CD4-positive, alpha-beta T cell treated with Interleukin-12 subunit alpha and Interleukin-12 subunit beta, for 1 hour (primary cell): ENCODE results near the gene CATSPER3.

Experiments used
- DNase-seq: peaks from one replicate; pipeline ENCODE4 v3.0.0-alpha.2; 2020

CATSPER3 gene

DNA sequence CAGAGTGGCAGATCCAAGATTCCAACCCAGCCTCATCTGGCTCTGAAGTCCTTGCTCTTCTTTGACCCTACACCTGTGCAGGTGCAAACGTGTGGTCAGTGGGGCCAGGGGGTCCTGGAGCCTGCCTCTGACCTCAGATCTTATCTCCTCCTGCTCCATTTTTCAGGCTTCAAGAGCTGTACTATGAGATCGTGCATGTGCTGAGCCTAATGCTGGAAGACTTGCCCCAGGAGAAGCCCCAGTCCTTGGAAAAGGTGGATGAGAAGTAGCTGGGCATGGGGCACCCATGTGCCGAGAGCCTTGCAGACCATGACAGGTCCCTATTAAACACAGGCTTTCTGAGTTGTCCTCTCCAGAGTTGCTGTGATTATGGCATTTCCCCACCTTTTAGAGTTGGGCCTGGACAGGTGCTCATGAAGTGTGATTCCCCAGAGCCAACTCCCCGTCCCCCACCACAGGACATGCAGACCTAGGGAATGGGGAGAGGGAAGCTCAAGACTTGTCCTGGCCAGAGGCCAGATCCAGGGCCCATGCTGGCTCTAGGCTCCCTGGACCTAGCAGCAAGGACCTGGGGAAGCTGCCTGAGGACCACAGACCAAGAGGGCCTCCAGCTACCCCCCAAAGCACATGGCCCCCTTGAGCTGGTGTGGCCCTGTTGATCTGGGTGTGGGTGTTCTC lies 43.8 kb downstream of the CATSPER3 start:
- DNase-seq, result no peak

DNA sequence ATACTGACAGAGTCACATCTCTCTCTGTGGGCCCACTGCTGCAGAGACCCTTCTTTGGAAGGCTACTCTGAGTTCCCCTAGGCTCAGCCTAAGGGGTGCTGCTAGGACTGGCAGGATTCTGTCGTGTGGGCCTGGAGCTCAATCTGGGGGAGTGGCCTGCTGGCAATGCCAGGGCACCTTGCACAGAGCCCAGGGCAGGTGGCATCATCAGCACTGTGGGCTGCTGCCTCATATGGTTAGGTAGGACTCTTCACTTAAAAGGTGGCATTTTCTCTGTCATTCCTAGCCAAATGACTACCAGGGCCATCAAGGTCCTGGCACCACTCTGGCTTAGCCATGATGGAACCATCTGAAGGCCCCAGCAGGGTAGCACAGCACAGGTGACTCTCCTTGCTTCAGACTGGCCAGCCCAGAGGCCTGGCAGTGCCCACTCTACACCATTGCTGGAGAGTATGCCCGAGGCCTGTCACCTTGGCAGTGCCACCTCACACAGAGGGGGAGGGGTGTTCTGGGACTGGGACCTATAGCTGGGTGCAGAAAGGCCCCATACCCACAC lies 44.4 kb downstream of the CATSPER3 start:
- no peak for DNase-seq

DNA sequence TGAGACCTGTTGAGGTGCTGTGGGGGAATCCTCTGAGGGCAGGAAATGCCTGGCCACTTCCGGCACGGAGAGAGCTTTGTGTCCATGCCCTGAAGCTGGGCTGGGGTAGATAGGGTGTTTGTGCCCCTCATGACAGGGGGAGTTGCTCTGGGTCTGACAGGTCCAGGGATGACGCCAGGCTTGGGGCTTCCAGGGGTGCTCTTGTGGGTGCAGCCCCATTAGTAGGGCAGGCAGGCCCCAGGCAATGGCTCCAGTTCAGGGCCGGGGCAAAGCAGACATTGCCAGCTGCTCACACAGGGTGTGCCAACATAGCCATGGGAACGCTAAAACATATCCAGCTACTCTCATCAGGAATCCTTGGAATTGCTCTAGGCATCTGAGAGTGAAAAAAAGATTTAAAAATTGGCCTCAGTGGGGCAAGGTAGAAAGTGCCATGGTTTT lies 45.3 kb downstream of the CATSPER3 start:
- DNase-seq, result no peak

DNA sequence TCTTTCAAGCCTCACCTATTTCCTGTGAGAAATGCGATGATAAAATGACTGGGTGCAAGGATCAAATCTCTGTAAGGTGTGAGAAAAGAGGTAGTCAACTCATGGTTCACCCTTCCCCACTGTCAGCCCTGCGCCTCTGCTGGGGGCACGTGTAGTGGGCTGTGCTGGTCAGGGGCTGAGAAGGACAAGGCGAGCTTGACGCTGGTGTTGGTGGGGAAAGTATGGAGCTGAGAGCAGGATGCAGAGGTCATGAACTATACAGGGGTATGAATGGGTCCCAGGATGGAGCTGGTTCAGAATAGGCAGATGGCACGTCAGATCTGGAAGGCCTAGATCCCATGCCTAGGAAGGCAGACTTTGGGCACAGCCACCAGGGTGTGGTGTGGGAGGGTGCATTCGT lies 45.7 kb downstream of the CATSPER3 start:
- DNase-seq, result no peak

DNA sequence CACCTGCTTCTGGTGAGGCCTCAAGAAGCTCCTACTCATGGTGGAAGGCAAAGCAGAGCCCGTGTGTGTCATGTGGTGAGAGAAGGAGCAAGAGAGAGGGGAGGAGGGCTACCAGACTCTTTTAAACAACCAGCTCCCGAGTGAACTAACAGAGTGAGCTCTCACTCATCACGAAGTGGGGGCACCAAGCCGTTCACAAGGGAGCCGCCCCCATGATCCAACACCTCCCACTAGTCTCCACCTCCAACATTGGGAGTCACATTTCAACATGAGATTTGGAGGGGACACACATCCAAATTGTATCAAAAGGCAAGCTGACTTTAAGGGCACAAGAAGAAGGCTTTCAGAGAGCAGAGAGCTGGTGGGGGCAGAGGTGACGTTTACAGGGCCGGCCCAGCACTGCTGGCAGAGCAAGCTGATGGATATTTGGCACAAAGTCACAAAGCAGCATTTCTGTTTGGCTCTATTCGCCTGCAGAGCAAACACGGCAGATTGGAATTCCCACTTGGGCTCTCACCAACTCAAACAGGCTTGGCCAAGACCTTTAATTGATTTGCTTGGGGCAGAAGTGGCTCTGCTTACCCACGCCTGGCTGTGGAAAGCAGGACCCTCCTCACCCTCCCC lies 46.4 kb downstream of the CATSPER3 start:
- DNase-seq, result no peak

DNA sequence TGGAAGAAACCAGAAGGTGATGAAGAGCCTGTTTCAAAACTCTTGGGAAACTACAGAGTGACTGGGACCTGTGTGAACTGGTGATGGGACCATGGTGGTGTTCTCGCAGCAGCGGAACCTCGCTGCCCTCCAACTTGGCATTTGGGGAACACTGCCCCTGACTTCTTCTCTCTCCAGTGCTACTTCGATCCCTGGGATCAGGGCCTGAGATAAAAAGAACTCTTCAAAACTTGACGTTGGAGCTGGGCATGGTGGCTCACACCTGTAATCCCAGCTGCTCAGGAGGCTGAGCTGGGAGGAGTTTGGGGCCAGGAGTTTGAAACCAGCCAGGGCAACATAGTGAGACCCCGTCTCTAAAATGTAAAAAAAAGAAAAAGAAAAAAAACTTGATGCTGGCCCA lies 48.2 kb downstream of the CATSPER3 start:
- no peak for DNase-seq

- no peak for DNase-seq
Measured at GRCh38 chr5:135016861-135017290, 49.2 kb downstream of the CATSPER3 start.

DNA sequence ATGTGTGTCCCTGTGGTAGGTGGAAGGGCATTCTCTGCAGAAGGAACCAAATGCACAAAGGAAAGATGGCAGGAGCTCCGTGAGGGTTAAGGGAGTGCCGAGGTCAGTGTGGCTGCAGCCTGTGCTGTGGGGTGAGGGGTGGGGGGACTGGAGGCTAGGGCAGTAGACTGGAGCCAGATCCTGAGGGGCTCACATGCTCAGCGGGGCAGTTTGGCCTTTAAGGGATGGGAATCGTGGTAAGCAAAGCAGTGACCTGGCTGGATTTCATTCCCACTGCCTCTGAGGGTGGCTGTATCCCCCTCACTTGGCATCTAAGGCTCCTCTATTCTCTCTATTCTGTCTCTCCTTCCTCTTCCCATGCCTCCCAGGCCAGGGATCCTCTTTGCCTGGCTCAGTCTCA lies 50.8 kb downstream of the CATSPER3 start:
- DNase-seq, result no peak

DNA sequence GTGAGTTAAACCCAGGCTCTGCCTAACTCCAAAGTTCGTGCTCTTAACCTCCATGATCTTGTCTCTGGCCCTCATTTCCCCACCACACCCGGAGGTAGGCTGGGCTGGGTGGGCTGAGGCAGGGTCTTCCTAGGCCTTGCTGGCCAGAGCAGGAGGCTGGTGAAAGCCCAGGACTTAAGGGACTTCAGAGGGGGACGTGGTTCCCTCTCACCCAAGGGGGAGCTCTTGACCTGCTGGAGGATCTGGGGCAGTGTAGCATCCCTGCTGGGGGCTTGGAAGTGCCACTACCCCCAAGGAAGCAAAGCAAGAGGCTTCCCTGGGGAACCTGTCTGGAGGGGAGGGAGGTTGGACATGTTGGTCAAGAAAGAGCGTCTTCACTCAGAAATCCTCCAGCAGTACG lies 51.6 kb downstream of the CATSPER3 start:
- DNase-seq, result no peak

- DNase-seq, result no peak
Measured at GRCh38 chr5:135020111-135020895, 52.6 kb downstream of the CATSPER3 start.

- no peak for DNase-seq
Measured at GRCh38 chr5:135024956-135025729, 57.4 kb downstream of the CATSPER3 start.

DNA sequence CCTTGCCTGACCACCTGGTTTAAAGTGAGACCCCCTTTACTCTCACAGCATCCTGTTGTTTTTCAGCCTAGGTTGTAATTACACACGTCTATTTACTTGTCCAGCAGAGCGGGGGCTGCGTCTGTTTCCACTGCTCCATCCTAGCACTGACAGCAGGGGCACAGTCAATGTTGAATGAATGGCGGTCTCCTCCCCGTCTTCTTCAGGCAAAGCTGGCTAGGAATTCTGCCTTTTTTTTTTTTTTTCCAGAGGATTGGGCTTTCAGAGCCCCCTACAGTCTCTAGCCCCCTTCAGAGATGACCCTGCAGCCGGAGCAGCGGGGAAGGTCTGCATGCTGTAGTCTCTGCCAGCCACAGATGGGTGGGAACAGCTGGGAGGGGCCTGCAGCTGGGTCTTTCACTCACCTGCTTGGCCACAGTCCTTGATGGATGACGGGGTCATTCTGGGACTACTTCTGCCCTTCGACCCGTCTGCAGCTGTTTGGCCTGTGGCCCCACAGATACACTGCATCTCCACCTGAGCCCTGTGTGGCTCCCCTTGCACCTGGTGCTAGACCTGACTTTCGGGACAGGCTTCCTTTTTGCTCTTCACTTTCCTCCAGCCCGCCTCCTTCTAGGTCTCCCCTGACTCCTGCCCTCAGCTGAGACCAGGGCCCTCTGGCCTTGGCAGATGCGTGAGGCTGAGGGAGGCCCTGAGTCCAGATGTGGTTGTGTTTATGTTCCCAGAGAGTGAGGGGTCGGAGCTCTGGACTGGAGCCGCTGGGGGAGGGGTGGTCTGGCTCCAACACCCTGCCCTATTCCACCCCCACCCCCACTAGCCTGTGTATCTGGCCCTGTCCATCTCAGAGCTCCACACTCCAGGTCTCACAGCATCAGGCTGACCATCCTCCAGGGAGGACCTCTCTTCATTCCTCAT lies 58.3 kb downstream of the CATSPER3 start:
- no peak for DNase-seq

- no peak for DNase-seq
Measured at GRCh38 chr5:135026645-135027265, 59.0 kb downstream of the CATSPER3 start.

DNA sequence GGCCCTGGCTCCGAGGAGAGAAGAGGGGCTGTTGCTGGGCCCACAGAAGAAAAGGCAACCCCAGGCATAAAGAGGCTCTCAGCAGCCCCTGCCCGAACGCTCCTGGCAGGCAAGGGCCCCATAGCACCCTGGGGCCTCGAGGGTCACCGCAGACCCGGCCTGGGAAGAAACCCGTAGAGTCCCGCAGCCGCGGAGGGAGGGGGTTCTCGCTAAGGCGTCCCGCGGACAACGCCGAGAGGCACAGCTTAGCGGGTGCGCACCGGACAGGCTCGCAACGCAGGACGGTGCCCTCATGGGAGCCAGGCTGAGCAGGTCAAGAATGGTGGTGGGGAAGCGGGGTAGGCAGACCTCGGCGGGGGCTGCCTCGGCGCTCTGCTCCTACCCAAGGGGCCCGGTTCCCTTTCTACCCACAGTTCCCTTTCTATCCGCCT lies 59.6 kb downstream of the CATSPER3 start:
- no peak for DNase-seq

DNA sequence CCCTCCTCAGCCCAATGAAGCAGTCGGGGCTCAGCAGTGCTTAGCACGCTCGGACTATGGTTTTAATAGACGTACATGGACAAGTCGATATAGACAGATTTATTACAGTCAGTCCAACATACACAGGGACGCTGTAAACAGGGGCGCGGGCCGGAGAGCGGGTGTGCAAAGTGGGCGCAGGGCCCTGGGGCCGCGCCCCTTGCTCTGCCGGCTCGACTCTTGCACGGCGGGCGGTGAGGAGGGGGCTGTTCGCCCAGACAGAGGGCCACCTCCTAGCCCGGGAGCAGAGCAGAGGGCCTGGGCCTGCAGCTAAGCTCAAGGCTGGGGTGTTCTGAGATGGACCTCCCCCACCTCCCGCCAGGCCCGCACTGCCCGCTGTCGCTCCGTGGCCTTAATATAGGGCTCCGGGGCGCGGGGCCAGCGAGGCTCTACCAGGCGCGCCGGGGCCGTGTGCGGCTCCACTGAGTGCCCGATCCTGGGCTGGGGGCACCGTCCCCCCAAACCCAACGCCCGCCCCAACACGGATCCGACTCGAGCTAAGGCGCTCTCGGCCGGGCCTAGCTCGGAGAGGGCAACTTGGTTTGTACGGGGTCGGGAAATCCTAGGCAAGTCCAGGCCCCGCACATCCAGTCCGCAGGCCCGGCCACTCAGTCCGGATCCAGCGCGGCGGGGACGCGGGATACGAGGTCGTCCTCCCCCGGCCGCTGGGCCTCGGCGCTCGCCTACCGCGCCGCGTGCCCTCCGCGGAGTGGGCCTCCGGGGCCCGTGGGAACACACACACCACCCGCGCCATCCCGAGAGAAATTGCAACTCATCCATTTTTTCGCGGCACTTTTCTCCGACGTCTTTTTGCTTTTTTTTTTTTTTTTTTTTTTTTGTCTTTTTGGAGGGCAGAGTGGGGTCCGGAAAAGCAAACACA lies 60.2 kb downstream of the CATSPER3 start:
- no peak for DNase-seq

- no peak for DNase-seq
Measured at GRCh38 chr5:135028791-135029476, 61.2 kb downstream of the CATSPER3 start.

DNA sequence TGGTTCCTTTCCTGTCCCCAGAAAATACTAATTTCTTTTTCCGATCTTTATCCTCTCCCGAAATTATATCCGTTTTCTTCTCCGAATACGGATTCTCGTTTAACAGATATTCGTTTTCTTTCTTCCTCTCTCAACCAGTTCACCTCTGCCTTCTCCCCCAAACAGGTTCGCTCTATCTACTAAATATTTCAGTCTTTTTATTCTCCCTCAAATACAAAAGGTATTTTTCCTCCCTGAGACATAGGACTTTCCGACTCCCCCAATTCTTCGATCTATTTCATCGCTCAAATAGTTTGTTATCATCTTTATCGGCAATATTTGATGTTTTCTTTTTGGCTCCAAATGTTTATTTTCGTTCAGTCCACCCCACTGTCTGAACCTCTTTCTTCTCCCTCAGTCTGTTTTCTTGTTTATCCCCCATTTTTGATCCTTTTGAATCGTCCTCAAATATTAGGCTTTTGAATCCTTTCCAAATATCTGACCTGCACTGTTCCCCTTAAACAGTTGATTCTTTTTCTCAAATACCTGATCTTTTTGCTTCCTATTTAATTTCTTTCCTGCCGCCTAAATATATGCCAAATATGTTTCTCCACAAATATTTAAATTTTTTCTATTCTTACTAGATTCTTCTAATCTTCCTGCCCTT lies 61.9 kb downstream of the CATSPER3 start:
- DNase-seq, result no peak

- DNase-seq, result no peak
Measured at GRCh38 chr5:135030123-135030955, 62.6 kb downstream of the CATSPER3 start.
